Activated CD4-positive, alpha-beta T cell treated with anti-CD3 and anti-CD28 coated beads, Interleukin-2, amount 50 U/mL, for 24 hours (primary cell): ENCODE results near the gene PNPLA7.
A peak's percentile ranks its signal among the peaks of the same experiment; 100 is the strongest.
"Not testable (repeated sequence)": the region's sequence is repeated elsewhere in the genome, so short reads cannot be mapped to it uniquely, and the experiment has no call there.

Experiments used
- DNase-seq, 2 donors: peaks; one replicate each; pipeline ENCODE4 v3.0.0-alpha.2; 2020; ENCODE audit warnings: low read depth in 1 of 2, low spot score in 1 of 2

Gene PNPLA7

GRCh38 chr9:137543237-137543963 is 6.8 kb downstream of the PNPLA7 start:
- no peak for DNase-seq

GRCh38 chr9:137542486-137542885 is 7.7 kb downstream of the PNPLA7 start:
- no peak for DNase-seq

DNA sequence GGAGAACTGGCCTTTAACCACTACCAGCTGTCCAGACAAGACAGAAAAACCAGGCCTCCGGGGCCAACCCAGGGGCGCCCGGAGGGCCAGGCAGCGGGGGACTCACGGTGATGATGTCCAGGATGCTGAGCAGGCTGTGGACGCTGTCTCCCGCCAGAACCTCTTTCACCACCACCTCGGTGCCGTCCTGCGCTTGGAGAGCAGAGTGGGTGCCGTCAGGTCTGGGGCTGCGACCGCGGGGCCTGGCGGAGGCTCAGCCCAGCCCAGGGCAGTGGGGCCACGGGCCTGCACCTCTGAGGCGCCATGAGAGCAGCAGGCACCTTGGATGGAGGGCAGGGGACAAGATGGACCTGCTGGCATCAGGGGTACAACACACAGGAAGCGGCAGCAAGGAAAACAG is 9.7 kb downstream of the PNPLA7 start:
- no peak for DNase-seq

DNA sequence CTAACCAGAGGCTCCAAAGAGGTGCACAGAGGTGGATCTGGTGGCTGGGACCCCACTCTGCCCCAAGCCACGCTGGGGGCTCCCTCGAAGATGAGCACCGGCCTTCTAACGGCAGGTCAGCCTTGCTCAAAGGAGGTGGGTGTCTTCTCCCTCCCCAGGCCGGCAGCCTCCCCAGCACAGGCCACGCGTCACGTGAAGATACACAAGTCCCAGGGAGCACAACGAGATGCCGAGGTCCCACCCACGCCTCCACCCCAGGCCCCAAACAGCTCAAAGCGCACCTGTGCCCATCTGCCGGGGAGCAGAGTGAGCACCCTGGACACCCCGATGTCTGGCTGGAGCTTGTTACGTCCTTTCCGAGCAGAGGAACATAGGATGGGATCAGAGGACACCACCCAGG is 12.1 kb downstream of the PNPLA7 start:
- no peak for DNase-seq

DNA sequence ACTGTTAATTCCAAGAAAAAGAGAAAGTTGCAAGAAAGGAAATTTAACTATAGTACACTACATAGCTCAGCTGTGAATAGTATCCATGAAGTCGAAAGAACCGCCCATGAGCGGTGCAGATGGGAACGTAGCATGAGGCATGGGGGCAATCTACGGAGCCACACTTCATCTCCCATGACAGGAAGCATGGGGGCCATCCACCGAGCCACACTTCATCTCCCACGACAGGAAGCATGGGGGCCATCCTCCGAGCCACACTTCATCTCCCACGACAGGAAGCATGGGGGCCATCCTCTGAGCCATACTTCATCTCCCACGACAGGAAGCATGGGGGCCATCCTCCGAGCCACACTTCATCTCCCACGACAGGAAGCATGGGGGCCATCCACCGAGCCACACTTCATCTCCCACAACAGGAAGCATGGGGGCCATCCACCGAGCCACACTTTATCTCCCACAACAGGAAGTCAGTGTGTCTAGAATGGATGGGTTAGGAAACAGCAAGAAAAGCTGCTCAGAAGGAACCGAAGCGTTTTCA is 13.5 kb downstream of the PNPLA7 start:
- DNase-seq: not testable (repeated sequence)

DNA sequence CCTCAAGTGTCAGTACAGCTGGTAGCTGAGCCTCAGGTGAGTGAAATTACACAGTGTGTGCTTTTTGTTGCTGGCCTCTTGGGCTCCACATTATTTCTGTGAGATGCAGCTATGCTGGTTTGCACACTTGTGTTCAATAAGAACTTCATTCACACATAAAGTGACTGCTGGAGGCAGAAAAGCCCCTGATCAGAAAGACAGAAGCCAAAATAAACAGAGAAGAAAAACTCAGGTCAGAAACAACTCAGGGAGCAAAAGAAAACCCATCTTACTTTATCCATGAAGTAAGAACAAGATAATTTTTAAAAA is 15.1 kb downstream of the PNPLA7 start:
- no peak for DNase-seq

DNA sequence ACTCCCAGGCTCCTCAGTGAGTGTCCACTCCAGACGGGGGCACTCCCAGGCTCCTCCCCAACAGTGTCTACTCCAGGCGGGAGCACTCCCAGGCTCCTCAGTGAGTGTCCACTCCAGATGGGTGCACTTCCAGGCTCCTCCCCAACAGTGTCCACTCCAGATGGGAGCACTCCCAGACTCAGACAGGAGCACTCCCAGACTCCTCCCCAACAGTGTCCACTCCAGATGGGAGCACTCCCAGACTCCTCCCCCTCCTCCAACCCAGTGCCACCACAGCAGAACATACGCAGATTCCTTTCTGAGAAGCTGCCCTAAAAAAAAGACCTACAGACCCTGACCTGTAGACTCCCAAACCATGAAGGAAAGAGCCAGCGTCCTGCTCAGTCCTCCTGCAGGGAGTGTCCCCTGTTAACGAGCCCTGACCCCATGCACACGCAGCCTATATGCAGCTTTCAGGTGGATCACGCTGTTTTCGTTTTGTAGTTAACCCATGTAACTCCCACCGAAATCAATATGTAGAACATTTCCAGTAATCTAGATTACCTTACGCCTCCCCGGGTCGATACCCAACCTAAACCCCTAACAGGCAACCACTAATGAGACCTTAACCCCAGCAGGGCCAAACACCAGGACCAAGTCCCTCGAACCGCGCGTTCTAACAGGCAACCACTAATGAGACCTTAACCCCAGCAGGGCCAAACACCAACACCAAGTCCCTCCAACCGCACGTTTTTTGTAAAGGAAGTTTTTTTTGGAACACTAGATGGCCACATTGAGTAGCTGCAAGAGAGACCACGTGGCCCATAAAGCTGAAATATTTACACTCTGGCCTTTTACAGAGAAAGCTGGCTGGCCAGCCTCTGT is 15.7 kb downstream of the PNPLA7 start:
- peak in 1 of 2 donors; percentile 32 for DNase-seq

DNA sequence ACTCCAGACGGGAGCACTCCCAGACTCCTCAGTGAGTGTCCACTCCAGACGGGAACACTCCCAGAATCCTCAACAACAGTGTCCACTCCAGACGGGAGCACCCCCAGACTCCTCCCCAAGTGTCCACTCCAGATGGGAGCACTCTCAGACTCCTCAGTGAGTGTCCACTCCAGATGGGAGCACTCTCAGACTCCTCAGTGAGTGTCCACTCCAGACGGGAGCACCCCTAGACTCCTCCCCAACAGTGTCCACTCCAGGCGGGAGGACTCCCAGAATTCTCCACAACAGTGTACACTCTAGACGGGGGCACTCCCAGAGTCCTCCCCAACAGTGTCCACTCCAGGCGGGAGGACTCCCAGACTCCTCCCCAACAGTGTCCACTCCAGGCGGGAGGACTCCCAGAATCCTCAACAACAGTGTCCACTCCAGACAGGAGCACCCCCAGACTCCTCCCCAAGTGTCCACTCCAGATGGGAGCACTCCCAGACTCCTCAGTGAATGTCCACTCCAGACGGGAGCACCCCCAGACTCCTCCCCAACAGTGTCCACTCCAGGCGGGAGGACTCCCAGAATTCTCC is 17.2 kb downstream of the PNPLA7 start:
- not testable (repeated sequence) for DNase-seq

GRCh38 chr9:137531099-137531765 is 19.0 kb downstream of the PNPLA7 start:
- DNase-seq: no peak

DNA sequence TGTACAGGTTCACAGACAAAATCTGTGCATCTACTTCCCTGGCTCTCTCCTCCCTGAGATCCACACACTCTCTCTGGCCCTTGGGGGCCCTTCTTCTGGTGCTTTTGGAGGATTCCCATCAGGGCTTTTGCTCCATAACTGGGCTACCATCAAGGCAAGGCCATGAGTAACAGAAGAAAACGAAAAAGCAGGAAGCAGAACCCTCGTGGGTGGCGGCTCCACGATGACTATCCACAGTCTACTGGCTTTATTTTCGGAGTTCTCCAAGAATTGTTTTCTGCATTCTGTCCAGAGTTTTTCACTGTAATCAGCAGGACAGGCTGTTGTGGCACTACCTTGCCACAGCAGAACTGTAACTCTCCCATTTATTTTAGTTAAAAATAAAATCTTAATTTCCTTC is 19.9 kb downstream of the PNPLA7 start:
- no peak for DNase-seq

GRCh38 chr9:137524981-137525317 is 25.3 kb downstream of the PNPLA7 start:
- no peak for DNase-seq

DNA sequence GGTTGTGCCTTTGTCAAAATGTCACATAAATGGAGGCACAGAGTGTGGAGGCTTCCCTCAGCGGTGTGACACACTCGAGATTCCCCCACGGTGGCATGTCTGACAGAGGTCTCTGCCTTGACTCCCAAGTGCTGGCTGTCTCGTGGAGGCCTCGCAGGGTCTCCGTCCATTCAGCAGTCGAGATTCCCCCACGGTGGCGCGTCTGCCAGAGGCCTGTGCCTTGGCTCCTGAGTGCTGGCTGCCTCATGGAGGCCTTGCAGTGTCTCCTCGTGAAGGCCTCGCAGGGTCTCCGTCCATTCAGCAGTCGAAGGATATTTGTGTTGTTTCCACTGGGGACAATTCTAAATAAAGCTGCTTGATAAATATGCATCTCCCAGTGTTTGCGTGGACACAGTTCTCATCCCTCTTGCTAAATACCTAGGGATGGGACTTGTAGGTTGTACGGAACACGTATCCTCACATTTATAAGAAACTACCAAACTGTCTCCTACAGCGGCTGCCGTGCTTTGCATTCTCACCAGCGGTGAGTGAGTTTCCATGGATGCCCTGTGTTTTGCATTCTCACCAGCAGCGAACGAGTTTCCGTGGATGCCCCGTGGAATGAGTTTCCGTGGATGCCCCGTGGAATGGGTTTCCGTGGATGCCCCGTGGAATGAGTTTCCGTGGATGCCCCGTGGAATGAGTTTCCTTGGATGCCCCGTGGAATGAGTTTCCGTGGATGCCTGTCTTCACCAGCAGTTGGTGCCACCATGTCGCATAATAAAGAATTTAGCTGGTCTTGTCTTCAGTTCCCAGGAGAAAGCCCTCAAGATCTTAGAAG is 25.8 kb downstream of the PNPLA7 start:
- DNase-seq: no peak

GRCh38 chr9:137522746-137523455 is 27.3 kb downstream of the PNPLA7 start:
- DNase-seq: no peak

DNA sequence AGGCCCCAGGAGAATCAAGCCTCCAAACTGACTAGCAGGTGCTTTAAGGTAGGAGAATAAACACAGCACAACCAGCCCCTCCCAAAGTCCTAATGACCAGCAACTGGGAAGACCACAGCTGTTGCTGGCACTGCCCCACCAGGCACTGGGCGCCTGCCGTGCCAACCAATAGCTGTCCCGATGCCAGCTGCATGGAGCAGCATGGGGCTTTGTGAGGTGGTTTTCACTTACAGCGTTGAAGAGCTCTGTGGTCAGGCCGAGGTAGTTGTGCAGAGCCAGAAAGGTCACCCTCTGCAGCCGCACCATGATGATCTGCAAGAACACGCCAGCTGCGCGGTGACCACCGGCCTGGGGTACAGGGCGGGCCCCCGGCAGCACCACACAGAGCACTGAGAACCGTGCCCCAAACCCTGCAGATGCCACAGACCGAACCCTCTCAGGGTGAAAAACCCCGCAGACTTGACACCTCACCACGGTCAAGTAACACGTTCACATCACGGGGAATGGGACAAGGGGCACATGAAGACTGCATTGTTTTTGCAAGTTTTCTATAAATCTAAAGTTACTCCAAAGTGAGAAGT is 28.7 kb downstream of the PNPLA7 start:
- DNase-seq: no peak

- DNase-seq: no peak
Observed at GRCh38 chr9:137520614-137521404, 29.4 kb downstream of the PNPLA7 start.

DNA sequence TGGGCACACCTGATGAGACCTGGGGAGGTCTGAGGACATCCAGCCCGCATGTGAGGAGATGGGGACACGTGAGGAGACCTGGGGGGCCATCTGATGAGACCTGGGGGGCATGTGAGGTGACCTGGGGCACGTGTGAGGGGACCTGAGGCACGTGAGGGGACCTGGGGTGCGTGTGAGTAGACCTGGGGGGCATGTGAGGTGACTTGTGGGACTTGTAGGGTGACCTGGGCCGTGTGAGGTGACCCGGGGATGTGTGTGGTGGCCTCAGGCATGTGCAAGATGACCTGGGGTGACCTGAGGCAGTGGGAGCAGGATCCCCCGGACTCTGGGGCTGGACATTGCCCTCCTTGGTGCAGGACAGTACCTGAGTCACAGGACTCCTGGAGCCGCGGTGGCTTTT is 30.6 kb downstream of the PNPLA7 start:
- no peak for DNase-seq

GRCh38 chr9:137518661-137519459 is 31.3 kb downstream of the PNPLA7 start:
- not testable (repeated sequence) for DNase-seq
